ENCODE results near the gene BANP. TPM values are rescaled to one million over a fixed set of nuclear protein-coding genes. Genes with fewer than 3 reads are reported as not detected.
"Not testable (repeated sequence)": the region's sequence is repeated elsewhere in the genome, so short reads cannot be mapped to it uniquely, and the experiment has no call there.

The BANP gene
- total RNA-seq, 6 experiments from 2014 or later, result 15.6 to 19.0 (median 16.2) TPM

GRCh38 chr16:87996962-87997880 is 46.0 kb downstream of the BANP start:
- Mint-ChIP-seq H3K36me3 (ENCODE audit: low read depth) (peaks cover 3% of the 10 kb centered on the region; the same call in 1 of the 2 replicates), H3K9me3 (no peaks in the 10 kb centered on the region), H3K27me3 (ENCODE audit: insufficient read depth) (no peaks in the 10 kb centered on the region; the same call in none of the 2 replicates), H3K4me3 (no peak overlapping the region), H3K4me1 (ENCODE audit: low read depth) (no peaks in the 10 kb centered on the region), H3K27ac (no peak overlapping the region)
- no peak for TF ChIP-seq CTCF (IDR thresholded peaks at IDR 0.05)
- no peak for DNase-seq

- H3K4me1 Mint-ChIP-seq (ENCODE audit: low read depth); H3K27me3 Mint-ChIP-seq (ENCODE audit: insufficient read depth); H3K4me3 Mint-ChIP-seq; H3K36me3 Mint-ChIP-seq (ENCODE audit: low read depth); H3K27ac Mint-ChIP-seq; H3K9me3 Mint-ChIP-seq; DNase-seq: not testable (repeated sequence)
Observed at GRCh38 chr16:87998184-87998793, 47.1 kb downstream of the BANP start.

GRCh38 chr16:87998992-87999391 is 47.8 kb downstream of the BANP start:
- not testable (repeated sequence) for H3K4me3 Mint-ChIP-seq; DNase-seq; H3K9me3 Mint-ChIP-seq; H3K27ac Mint-ChIP-seq; H3K4me1 Mint-ChIP-seq (ENCODE audit: low read depth); H3K36me3 Mint-ChIP-seq (ENCODE audit: low read depth); H3K27me3 Mint-ChIP-seq (ENCODE audit: insufficient read depth)

- H3K27ac Mint-ChIP-seq, result no peak overlapping the region
- DNase-seq, result no peak
- no peak for TF ChIP-seq CTCF (IDR thresholded peaks at IDR 0.05)
- no peak overlapping the region for H3K4me3 Mint-ChIP-seq
- H3K4me1 Mint-ChIP-seq (ENCODE audit: low read depth), result no peaks in the 10 kb centered on the region
- H3K9me3 Mint-ChIP-seq, result no peaks in the 10 kb centered on the region
- H3K27me3 Mint-ChIP-seq (ENCODE audit: insufficient read depth), result no peaks in the 10 kb centered on the region
- H3K36me3 Mint-ChIP-seq (ENCODE audit: low read depth), result peaks cover 10% of the 10 kb centered on the region
Observed at GRCh38 chr16:88002211-88002610, 51.0 kb downstream of the BANP start.

- Mint-ChIP-seq H3K36me3 (ENCODE audit: low read depth) (peaks cover 15% of the 10 kb centered on the region), H3K4me1 (ENCODE audit: low read depth) (no peaks in the 10 kb centered on the region), H3K9me3 (no peaks in the 10 kb centered on the region), H3K27me3 (ENCODE audit: insufficient read depth) (no peaks in the 10 kb centered on the region), H3K27ac (no peak overlapping the region), H3K4me3 (no peak overlapping the region)
- TF ChIP-seq CTCF (IDR thresholded peaks at IDR 0.05), result no peak
- DNase-seq, result no peak
Observed at GRCh38 chr16:88002749-88003148, 51.5 kb downstream of the BANP start.

- TF ChIP-seq CTCF (IDR thresholded peaks at IDR 0.05), result no peak
- H3K27me3 Mint-ChIP-seq (ENCODE audit: insufficient read depth), result no peaks in the 10 kb centered on the region
- H3K9me3 Mint-ChIP-seq, result no peaks in the 10 kb centered on the region
- no peaks in the 10 kb centered on the region for H3K4me1 Mint-ChIP-seq (ENCODE audit: low read depth)
- DNase-seq, result no peak
- no peak overlapping the region for H3K4me3 Mint-ChIP-seq
- peaks cover 19% of the 10 kb centered on the region for H3K36me3 Mint-ChIP-seq (ENCODE audit: low read depth)
- H3K27ac Mint-ChIP-seq, result no peak overlapping the region
Observed at GRCh38 chr16:88003316-88003715, 52.1 kb downstream of the BANP start.
